Measurements from ENCODE around the gene TICAM1.
"Not testable (repeated sequence)": the region's sequence is repeated elsewhere in the genome, so short reads cannot be mapped to it uniquely, and the experiment has no call there.

TICAM1 gene

DNA sequence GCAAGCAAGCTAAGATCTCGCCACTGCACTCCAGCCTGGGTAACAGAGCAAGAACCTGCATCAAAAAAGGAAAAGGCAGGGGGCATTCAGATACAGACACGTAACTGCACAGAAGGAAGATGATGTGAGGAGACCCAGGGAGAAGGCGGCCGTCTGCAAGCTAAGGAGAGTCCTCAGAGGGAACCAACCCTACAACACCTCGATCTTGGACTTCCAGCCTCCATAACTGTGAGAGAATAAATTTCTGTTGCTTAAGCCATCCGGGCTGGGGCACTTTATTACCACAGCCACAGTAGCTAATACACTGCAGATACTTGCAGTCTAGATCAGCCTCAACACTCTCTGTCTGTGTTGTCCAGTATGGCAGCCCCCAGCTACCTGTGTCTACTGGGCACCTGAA, 7.9 kb downstream of the TICAM1 start:
- Histone ChIP-seq H3K27ac (ENCODE audit: low read depth, low read length) (no peak overlapping the region), H4K5ac (ENCODE audit: low read length) (no peak overlapping the region), H3K4me2 (ENCODE audit: low read length) (no peak overlapping the region), H3K79me1 (ENCODE audit: low read length) (no peaks in the 10 kb centered on the region), H2BK120ac (ENCODE audit: low read depth, low read length) (no peak overlapping the region), H2BK15ac (replicated peaks; ENCODE audit: low read depth) (no peak overlapping the region), H3K4me1 (ENCODE audit: control insufficient read depth, low read depth, low read length) (no peaks in the 10 kb centered on the region), H2AK5ac (ENCODE audit: low read length) (no peak overlapping the region), H3K36me3 (ENCODE audit: control insufficient read depth, insufficient read depth, low read length) (no peaks in the 10 kb centered on the region), H3K23ac (ENCODE audit: low read length) (no peak overlapping the region), H3K4ac (ENCODE audit: low read depth, low read length) (no peak overlapping the region), H4K8ac (ENCODE audit: low read depth, low read length) (no peak overlapping the region), H3K79me2 (ENCODE audit: control insufficient read depth, insufficient read depth, low read length) (no peaks in the 10 kb centered on the region), H2BK5ac (ENCODE audit: low read length) (no peak overlapping the region), H3K4me3 (ENCODE audit: low read length) (no peak overlapping the region), H3K27me3 (ENCODE audit: insufficient read depth, low read length, poor library complexity) (no peaks in the 10 kb centered on the region), H3K9ac (ENCODE audit: low read length) (no peak overlapping the region), H3K56ac (ENCODE audit: low read length) (no peak overlapping the region), H3K18ac (ENCODE audit: low read length) (no peak overlapping the region)
- WGBS (ENCODE audit: extremely low coverage, insufficient coverage, low lambda C conversion rate) = no CpG with 5 or more reads among the region's 6 CpGs
- DNase-seq = no peak

DNA sequence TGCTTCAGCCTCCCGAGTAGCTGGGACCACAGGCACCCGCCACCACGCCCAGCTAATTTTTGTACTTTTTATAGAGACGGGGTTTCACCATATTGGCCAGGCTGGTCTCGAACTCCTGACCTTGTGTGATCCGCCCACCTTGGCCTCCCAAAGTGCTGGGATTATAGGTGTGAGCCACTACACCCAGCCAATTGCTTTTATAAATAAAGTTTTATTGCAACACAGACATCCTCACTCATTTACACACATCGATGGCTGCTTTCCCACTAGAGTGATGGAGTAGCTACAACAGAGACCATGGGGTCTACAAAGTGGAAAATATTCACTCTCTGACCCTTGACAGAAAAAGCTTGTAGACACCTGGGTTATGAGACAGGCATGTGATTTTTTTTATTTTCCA, 9.2 kb downstream of the TICAM1 start:
- not testable (repeated sequence) for H3K79me1 ChIP-seq (ENCODE audit: low read length); H3K4me2 ChIP-seq (ENCODE audit: low read length); H3K18ac ChIP-seq (ENCODE audit: low read length); H3K36me3 ChIP-seq (ENCODE audit: control insufficient read depth, insufficient read depth, low read length); H3K9ac ChIP-seq (ENCODE audit: low read length); H3K23ac ChIP-seq (ENCODE audit: low read length); H3K79me2 ChIP-seq (ENCODE audit: control insufficient read depth, insufficient read depth, low read length); H2BK15ac ChIP-seq (replicated peaks; ENCODE audit: low read depth); H3K4me3 ChIP-seq (ENCODE audit: low read length); H3K56ac ChIP-seq (ENCODE audit: low read length); H2BK5ac ChIP-seq (ENCODE audit: low read length); DNase-seq; H2AK5ac ChIP-seq (ENCODE audit: low read length); H3K4me1 ChIP-seq (ENCODE audit: control insufficient read depth, low read depth, low read length); H3K27ac ChIP-seq (ENCODE audit: low read depth, low read length); H3K4ac ChIP-seq (ENCODE audit: low read depth, low read length); H4K8ac ChIP-seq (ENCODE audit: low read depth, low read length); H2BK120ac ChIP-seq (ENCODE audit: low read depth, low read length); H3K27me3 ChIP-seq (ENCODE audit: insufficient read depth, low read length, poor library complexity); H4K5ac ChIP-seq (ENCODE audit: low read length)
- no CpG with 5 or more reads among the region's 7 CpGs for WGBS (ENCODE audit: extremely low coverage, insufficient coverage, low lambda C conversion rate)

DNA sequence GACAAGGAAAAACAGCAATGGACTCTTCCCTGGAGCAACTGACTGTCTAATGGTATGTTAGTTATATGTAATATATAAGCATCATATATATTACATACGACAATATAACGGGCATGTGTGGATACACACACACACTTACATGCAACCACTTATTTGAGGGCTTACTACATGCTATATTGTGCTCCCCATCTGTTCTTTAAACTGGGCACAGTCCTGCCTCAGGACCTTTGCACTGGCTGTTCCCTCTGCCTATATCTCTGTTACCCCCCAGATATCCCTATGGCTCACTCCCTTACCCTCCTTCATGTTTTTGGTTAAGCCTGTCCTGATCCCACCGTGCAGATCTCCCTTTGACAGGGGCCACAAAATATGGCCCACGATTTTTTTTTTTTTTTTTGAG, 10.2 kb downstream of the TICAM1 start:
- no peak overlapping the region for H2AK5ac ChIP-seq (ENCODE audit: low read length)
- no peak overlapping the region for H3K56ac ChIP-seq (ENCODE audit: low read length)
- no peaks in the 10 kb centered on the region for H3K79me1 ChIP-seq (ENCODE audit: low read length)
- no peak overlapping the region for H3K4ac ChIP-seq (ENCODE audit: low read depth, low read length)
- H3K27ac ChIP-seq (ENCODE audit: low read depth, low read length) = no peak overlapping the region
- no peak overlapping the region for H4K8ac ChIP-seq (ENCODE audit: low read depth, low read length)
- H3K23ac ChIP-seq (ENCODE audit: low read length) = no peak overlapping the region
- no peak overlapping the region for H3K4me2 ChIP-seq (ENCODE audit: low read length)
- no peak for DNase-seq
- H2BK15ac ChIP-seq (replicated peaks; ENCODE audit: low read depth) = no peak overlapping the region
- H3K79me2 ChIP-seq (ENCODE audit: control insufficient read depth, insufficient read depth, low read length) = no peaks in the 10 kb centered on the region
- no peaks in the 10 kb centered on the region for H3K27me3 ChIP-seq (ENCODE audit: insufficient read depth, low read length, poor library complexity)
- no peak overlapping the region for H4K5ac ChIP-seq (ENCODE audit: low read length)
- H3K4me1 ChIP-seq (ENCODE audit: control insufficient read depth, low read depth, low read length) = no peaks in the 10 kb centered on the region
- no peak overlapping the region for H2BK120ac ChIP-seq (ENCODE audit: low read depth, low read length)
- H3K4me3 ChIP-seq (ENCODE audit: low read length) = no peak overlapping the region
- H3K18ac ChIP-seq (ENCODE audit: low read length) = no peak overlapping the region
- H3K36me3 ChIP-seq (ENCODE audit: control insufficient read depth, insufficient read depth, low read length) = no peaks in the 10 kb centered on the region
- no peak overlapping the region for H2BK5ac ChIP-seq (ENCODE audit: low read length)
- WGBS (ENCODE audit: extremely low coverage, insufficient coverage, low lambda C conversion rate) = no CpG with 5 or more reads among the region's 4 CpGs
- H3K9ac ChIP-seq (ENCODE audit: low read length) = no peak overlapping the region

DNA sequence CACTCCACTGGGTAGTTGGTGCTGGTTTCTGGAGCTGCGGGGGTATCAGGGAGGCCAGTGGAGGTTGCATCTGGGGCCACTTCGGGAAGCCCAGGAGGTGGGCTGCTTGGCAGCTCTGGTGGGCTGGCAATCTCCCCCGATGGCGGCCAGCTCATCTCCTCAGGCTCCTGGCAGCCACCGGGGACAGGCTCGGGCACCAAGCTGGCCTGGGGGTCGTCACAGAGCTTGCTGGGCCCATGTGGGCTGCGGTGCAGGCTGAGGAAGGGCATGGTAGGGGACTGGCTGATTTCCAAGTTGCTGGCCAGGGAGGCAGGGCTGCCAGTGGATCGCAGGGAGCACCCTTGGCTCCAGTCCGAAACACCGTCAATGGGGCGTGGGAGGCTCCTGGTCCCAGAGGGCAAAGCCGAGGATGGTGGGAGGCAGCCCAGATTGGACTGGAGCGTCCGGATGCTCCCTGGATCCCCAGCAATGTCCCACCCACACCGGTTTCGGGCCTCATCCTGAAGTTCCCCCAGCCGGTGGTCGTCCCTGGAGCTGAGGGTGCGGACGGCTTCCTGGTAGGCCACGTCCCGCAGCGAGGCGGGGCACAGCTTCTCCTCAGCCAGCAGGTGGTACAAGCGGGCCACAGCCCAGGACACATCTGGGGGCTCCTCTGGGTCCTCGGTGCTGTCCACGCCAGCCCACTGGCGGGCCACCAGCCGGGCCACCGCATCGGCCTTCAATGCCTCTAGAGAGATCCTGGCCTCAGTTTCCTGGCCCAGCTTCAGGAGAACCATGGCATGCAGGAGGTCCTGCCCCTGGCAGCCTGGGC, 13.8 kb downstream of the TICAM1 start:
- Histone ChIP-seq H2BK5ac (ENCODE audit: low read length) (no peak overlapping the region), H3K79me2 (ENCODE audit: control insufficient read depth, insufficient read depth, low read length) (no peaks in the 10 kb centered on the region), H2BK120ac (ENCODE audit: low read depth, low read length) (no peak overlapping the region), H3K36me3 (ENCODE audit: control insufficient read depth, insufficient read depth, low read length) (no peaks in the 10 kb centered on the region), H3K27me3 (ENCODE audit: insufficient read depth, low read length, poor library complexity) (no peaks in the 10 kb centered on the region), H3K23ac (ENCODE audit: low read length) (no peak overlapping the region), H3K9ac (ENCODE audit: low read length) (no peak overlapping the region), H2BK15ac (replicated peaks; ENCODE audit: low read depth) (no peak overlapping the region), H2AK5ac (ENCODE audit: low read length) (no peak overlapping the region), H3K56ac (ENCODE audit: low read length) (no peak overlapping the region), H4K5ac (ENCODE audit: low read length) (no peak overlapping the region), H4K8ac (ENCODE audit: low read depth, low read length) (no peak overlapping the region), H3K79me1 (ENCODE audit: low read length) (no peaks in the 10 kb centered on the region), H3K4me3 (ENCODE audit: low read length) (no peak overlapping the region), H3K4me2 (ENCODE audit: low read length) (no peak overlapping the region), H3K4me1 (ENCODE audit: control insufficient read depth, low read depth, low read length) (no peaks in the 10 kb centered on the region), H3K4ac (ENCODE audit: low read depth, low read length) (no peak overlapping the region), H3K18ac (ENCODE audit: low read length) (no peak overlapping the region), H3K27ac (ENCODE audit: low read depth, low read length) (no peak overlapping the region)
- no peak for DNase-seq
- no CpG with 5 or more reads among the region's 32 CpGs for WGBS (ENCODE audit: extremely low coverage, insufficient coverage, low lambda C conversion rate)

DNA sequence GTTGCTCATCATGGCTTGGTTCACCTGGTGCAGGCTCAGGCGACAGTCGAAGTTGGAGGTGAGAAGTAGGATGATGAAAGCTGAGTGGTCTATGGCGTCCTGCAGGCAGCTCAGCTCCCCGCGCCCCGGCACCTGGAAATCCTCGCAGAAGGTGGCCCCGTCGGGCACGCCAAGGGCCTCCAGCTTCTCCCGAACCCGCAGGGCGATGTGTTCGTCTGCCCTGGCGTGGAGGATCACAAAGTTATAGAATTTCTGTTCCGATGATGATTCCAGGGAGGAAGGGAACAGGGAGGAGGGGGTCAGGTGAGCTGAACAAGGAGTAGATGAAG, 14.6 kb downstream of the TICAM1 start:
- no peak overlapping the region for H2BK120ac ChIP-seq (ENCODE audit: low read depth, low read length)
- no peak overlapping the region for H3K27ac ChIP-seq (ENCODE audit: low read depth, low read length)
- H3K79me2 ChIP-seq (ENCODE audit: control insufficient read depth, insufficient read depth, low read length) = no peaks in the 10 kb centered on the region
- no peak overlapping the region for H3K4ac ChIP-seq (ENCODE audit: low read depth, low read length)
- no peak overlapping the region for H2BK15ac ChIP-seq (replicated peaks; ENCODE audit: low read depth)
- no CpG with 5 or more reads among the region's 16 CpGs for WGBS (ENCODE audit: extremely low coverage, insufficient coverage, low lambda C conversion rate)
- DNase-seq = no peak
- H4K5ac ChIP-seq (ENCODE audit: low read length) = no peak overlapping the region
- no peak overlapping the region for H2AK5ac ChIP-seq (ENCODE audit: low read length)
- H3K36me3 ChIP-seq (ENCODE audit: control insufficient read depth, insufficient read depth, low read length) = no peaks in the 10 kb centered on the region
- H3K27me3 ChIP-seq (ENCODE audit: insufficient read depth, low read length, poor library complexity) = no peaks in the 10 kb centered on the region
- no peak overlapping the region for H3K18ac ChIP-seq (ENCODE audit: low read length)
- H3K23ac ChIP-seq (ENCODE audit: low read length) = no peak overlapping the region
- H3K9ac ChIP-seq (ENCODE audit: low read length) = no peak overlapping the region
- H3K4me2 ChIP-seq (ENCODE audit: low read length) = no peak overlapping the region
- no peak overlapping the region for H4K8ac ChIP-seq (ENCODE audit: low read depth, low read length)
- no peaks in the 10 kb centered on the region for H3K79me1 ChIP-seq (ENCODE audit: low read length)
- no peaks in the 10 kb centered on the region for H3K4me1 ChIP-seq (ENCODE audit: control insufficient read depth, low read depth, low read length)
- H3K4me3 ChIP-seq (ENCODE audit: low read length) = no peak overlapping the region
- H2BK5ac ChIP-seq (ENCODE audit: low read length) = no peak overlapping the region
- H3K56ac ChIP-seq (ENCODE audit: low read length) = no peak overlapping the region
